CD4-positive, alpha-beta T cell treated with Interleukin-4 for 4 hours (primary cell): Measurements from ENCODE around the gene DPP4.
"Not testable (repeated sequence)": the region's sequence is repeated elsewhere in the genome, so short reads cannot be mapped to it uniquely, and the experiment has no call there.

Experiments
- DNase-seq: peaks from one replicate; pipeline ENCODE4 v3.0.0-alpha.2; 2020

Gene DPP4

GRCh38 chr2:162056796-162057399 is 17.1 kb downstream of the DPP4 start:
- no peak for DNase-seq

- DNase-seq, result no peak
Observed at GRCh38 chr2:162053808-162054155, 20.2 kb downstream of the DPP4 start.

GRCh38 chr2:162053066-162053807 is 20.8 kb downstream of the DPP4 start:
- DNase-seq, result no peak

- no peak for DNase-seq
Observed at GRCh38 chr2:162050513-162050961, 23.5 kb downstream of the DPP4 start.

- not testable (repeated sequence) for DNase-seq
Observed at GRCh38 chr2:162049089-162049488, 24.9 kb downstream of the DPP4 start.

- no peak for DNase-seq
Observed at GRCh38 chr2:162044586-162044985, 29.4 kb downstream of the DPP4 start.

GRCh38 chr2:162043132-162043531 is 30.9 kb downstream of the DPP4 start:
- DNase-seq, result no peak

- DNase-seq, result no peak
Observed at GRCh38 chr2:162041485-162041884, 32.5 kb downstream of the DPP4 start.

- no peak for DNase-seq
Observed at GRCh38 chr2:162038725-162039124, 35.3 kb downstream of the DPP4 start.

- DNase-seq, result no peak
Observed at GRCh38 chr2:162037886-162038285, 36.1 kb downstream of the DPP4 start.

GRCh38 chr2:162037028-162037795 is 36.8 kb downstream of the DPP4 start:
- no peak for DNase-seq

- DNase-seq, result no peak
Observed at GRCh38 chr2:162035981-162036380, 38.0 kb downstream of the DPP4 start.

- DNase-seq, result no peak
Observed at GRCh38 chr2:162030363-162031190, 43.4 kb downstream of the DPP4 start.

GRCh38 chr2:162029287-162029901 is 44.6 kb downstream of the DPP4 start:
- no peak for DNase-seq

- no peak for DNase-seq
Observed at GRCh38 chr2:162028511-162028910, 45.5 kb downstream of the DPP4 start.

- DNase-seq, result no peak
Observed at GRCh38 chr2:162025121-162025911, 48.7 kb downstream of the DPP4 start.

GRCh38 chr2:162022290-162022945 is 51.6 kb downstream of the DPP4 start:
- no peak for DNase-seq

GRCh38 chr2:162021516-162022058 is 52.4 kb downstream of the DPP4 start:
- DNase-seq, result no peak

- DNase-seq, result no peak
Observed at GRCh38 chr2:162018530-162018929, 55.5 kb downstream of the DPP4 start.

GRCh38 chr2:162017233-162017632 is 56.8 kb downstream of the DPP4 start:
- DNase-seq, result no peak

- DNase-seq, result no peak
Observed at GRCh38 chr2:162016080-162016479, 57.9 kb downstream of the DPP4 start.
